ENCODE data around the gene PCNA. TPM values are rescaled to one million over a fixed set of nuclear protein-coding genes. Genes with fewer than 3 reads are reported as not detected.

Gene PCNA
- total and polyA plus RNA-seq, 9 of the 15 experiments (the other 6 are each of a cell fraction or from before 2014, with no cell fraction given): 213 to 390 (median 291) TPM

- TF ChIP-seq SIRT6 (IDR thresholded peaks at IDR 0.05; ENCODE audit: low read depth, low read length) (no peak), RFX1 (IDR thresholded peaks at IDR 0.05) (peak; percentile 35; the same call in 1 of the 2 replicates), ZC3H11A (IDR thresholded peaks at IDR 0.05; ENCODE audit: low read depth, low read length) (no peak), RUNX1 (IDR thresholded peaks at IDR 0.05; ENCODE audit: low read depth) (no peak), ZEB2 (IDR thresholded peaks at IDR 0.05) (no peak), ZNF12 (CRISPR knock-in tag; IDR thresholded peaks at IDR 0.05) (no peak), ZBTB1 (CRISPR knock-in tag; IDR thresholded peaks at IDR 0.05; ENCODE audit: borderline replicate concordance, low read depth) (no peak; the same call in 1 of the 2 replicates), SETDB1 (IDR thresholded peaks at IDR 0.05; ENCODE audit: low read length) (no peak), HDAC6 (IDR thresholded peaks at IDR 0.05; ENCODE audit: low read depth, low read length) (no peak), ZNF778 (CRISPR knock-in tag; IDR thresholded peaks at IDR 0.05) (no peak), ARID3A (IDR thresholded peaks at IDR 0.05; ENCODE audit: borderline replicate concordance, low read depth, low read length) (no peak), HMBOX1 (IDR thresholded peaks at IDR 0.05) (peak; percentile 94), ILK (tag; IDR thresholded peaks at IDR 0.05; ENCODE audit: borderline replicate concordance, low read depth) (no peak), DEAF1 (CRISPR knock-in tag; IDR thresholded peaks at IDR 0.05) (peak; percentile 31; the same call in 1 of the 2 replicates), RAD21 (CRISPR knock-in tag; conservative IDR thresholded peaks at IDR 0.05 in 1 of 2, IDR thresholded peaks at IDR 0.05 in 1 of 2) (peak; percentile 59 to 61; a peak in 3 of 4 replicates), CXXC5 (CRISPR knock-in tag; IDR thresholded peaks at IDR 0.05) (0 out of 2 replicates have a peak, but pooled peaks have one; percentile 25), SP2 (IDR thresholded peaks at IDR 0.05; ENCODE audit: extremely low read depth, low read depth, low read length, poor library complexity, severe bottlenecking) (peak; percentile 23), RBM17 (IDR thresholded peaks at IDR 0.05; ENCODE audit: borderline replicate concordance, low read depth, low read length) (no peak), ELK1 (CRISPR knock-in tag; IDR thresholded peaks at IDR 0.05) (no peak), ELK3 (CRISPR knock-in tag; IDR thresholded peaks at IDR 0.05) (no peak)
Measured at GRCh38 chr20:5126512-5127203, 6.9 kb upstream of the PCNA start, which contains the start of gene CDS2 (continued).

All from K562 (cell line).